ENCODE measurements around the gene RIMS1.

The RIMS1 gene

GRCh38 chr6:72425003-72425681 is 538.8 kb downstream of the RIMS1 start:
- no peak for FAIRE-seq
- DNase-seq (ENCODE audit: insufficient read length) = no peak
- no peak for TF ChIP-seq POLR2A (IDR thresholded peaks at IDR 0.05; ENCODE audit: low read depth, low read length)
- no peak for TF ChIP-seq TAF1 (IDR thresholded peaks at IDR 0.05; ENCODE audit: borderline replicate concordance, low read depth, low read length)
- no peak for TF ChIP-seq POLR2AphosphoS5 (IDR thresholded peaks at IDR 0.05; ENCODE audit: low read depth, low read length)

DNA sequence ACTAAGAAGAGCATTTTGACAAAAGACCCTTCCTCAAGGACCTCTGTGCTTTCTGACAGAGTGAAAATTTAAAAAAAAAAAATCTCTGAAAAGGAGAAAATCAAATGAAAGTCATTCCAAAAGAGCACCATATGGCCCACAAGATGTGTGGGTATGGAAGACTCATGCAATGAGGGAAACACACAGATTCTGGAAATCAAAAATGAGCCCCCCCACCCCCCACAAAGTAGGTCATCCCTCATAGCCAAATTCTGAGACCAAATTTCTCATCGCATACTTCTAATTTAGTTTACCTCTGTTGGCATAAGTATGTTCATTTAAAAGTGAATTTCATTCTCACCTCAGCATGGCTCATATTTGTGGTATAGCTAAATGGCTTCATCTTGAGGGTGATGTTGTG is 554.3 kb downstream of the RIMS1 start:
- FAIRE-seq (no peak), DNase-seq (ENCODE audit: insufficient read length) (no peak)
- TF ChIP-seq POLR2A (IDR thresholded peaks at IDR 0.05; ENCODE audit: low read depth, low read length) = no peak
- TF ChIP-seq POLR2AphosphoS5 (IDR thresholded peaks at IDR 0.05; ENCODE audit: low read depth, low read length) = no peak
- no peak for TF ChIP-seq TAF1 (IDR thresholded peaks at IDR 0.05; ENCODE audit: borderline replicate concordance, low read depth, low read length)

GRCh38 chr6:72446430-72446829 is 560.1 kb downstream of the RIMS1 start:
- TF ChIP-seq POLR2AphosphoS5 (IDR thresholded peaks at IDR 0.05; ENCODE audit: low read depth, low read length) (no peak), POLR2A (IDR thresholded peaks at IDR 0.05; ENCODE audit: low read depth, low read length) (no peak), TAF1 (IDR thresholded peaks at IDR 0.05; ENCODE audit: borderline replicate concordance, low read depth, low read length) (no peak)
- FAIRE-seq = no peak
- DNase-seq (ENCODE audit: insufficient read length) = no peak
